Measurements from ENCODE around the gene TTLL6.

GRCh38 chr17:48747445-48748363 lies 69.3 kb downstream of the TTLL6 start:
- TF ChIP-seq CTCF (IDR thresholded peaks at IDR 0.05) (no peak), POLR2A (IDR thresholded peaks at IDR 0.05) (no peak)
